GM18520 (cell line): ENCODE results near the gene CIDEA.
"Not testable (repeated sequence)": the region's sequence is repeated elsewhere in the genome, so short reads cannot be mapped to it uniquely, and the experiment has no call there.

Experiments used
- ATAC-seq: cut with Tn5 transposase; IDR thresholded peaks from one replicate; pipeline ENCODE4 v1.9.1; 2021; ENCODE audit not compliant: unreplicated experiment

CIDEA gene

DNA sequence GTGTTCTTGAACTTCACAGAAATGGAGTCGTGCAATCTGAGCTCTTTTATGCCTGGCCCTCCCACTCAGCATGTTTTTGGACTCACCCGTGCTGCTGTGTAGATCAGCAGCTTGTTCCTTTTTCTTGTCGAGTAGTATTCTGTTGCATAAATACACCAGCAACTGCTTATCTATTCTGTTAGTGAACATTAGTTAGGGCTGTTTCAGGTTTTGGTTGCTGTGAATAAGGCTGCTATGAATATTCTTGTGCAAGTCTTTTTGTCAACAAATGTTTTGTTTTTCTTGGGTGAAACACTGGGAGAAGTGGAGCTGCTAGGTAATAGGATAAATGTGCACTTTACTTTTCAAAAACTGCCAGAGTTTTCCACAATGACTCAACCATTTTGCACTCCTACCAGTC lies 15.3 kb upstream of the CIDEA start:
- no peak for ATAC-seq

DNA sequence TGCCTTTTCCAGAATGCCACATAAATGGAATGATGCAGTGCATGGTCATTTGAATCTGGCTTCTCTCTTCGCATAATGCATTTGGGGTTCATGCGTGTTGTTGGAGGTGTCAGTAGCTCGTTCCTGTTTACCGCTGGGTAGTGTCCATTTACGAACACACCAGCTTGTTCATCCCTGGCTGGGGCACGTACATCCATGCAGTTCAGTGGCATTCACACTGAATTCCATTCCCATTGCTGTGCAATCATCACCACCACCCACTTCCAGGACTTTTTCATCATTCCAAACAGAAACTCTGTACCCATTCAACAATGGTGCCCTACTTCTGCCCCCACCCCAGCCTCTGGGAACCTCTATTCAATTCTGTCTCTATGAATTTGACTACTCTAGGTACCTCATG lies 14.7 kb upstream of the CIDEA start:
- no peak for ATAC-seq

DNA sequence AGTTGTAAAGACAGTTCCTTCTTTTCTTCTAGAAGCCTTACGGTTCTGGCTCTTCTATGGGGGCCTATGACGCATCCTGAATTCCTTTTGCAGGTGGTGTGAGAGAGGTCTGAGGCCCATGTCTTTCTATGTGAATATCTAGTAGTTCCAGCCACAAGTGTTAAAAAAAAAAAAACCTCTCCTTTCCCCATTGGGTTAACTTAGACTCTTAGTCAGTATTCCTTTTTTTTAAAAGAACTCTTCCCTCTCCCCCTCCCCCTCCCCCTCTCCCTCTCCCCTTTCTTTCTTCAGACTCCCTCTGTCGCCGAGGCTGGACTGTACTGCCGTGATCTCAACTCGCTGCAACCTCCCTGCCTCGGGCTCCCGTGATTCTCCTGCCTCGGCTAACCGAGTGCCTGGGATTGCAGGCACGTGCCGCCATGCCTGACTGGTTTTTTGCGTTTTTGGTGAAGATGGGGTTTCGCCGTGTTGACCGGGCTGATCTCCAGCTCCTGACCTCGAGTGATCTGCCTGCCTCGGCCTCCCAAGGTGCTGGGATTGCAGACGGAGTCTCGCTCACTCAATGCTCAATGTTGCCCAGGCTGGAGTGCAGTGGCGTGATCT lies 11.4 kb upstream of the CIDEA start:
- no peak for ATAC-seq

DNA sequence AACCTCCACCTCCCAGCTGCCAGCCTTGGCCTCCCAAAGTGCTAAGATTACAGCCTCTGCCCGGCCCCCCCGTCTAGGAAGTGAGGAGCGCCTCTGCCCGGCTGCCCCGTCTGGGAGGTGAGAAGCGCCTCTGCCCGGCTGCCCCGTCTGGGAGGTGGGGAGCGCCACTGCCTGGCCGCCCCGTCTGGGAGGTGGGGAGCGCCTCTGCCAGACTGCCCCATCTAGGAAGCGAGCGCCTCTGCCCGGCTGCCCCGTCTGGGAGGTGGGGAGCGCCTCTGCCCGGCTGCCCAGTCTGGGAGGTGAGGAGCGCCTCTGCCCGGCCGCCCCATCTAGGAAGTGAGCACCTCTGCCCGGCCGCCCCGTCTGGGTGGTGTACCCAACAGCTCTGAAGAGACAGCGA lies 10.9 kb upstream of the CIDEA start:
- ATAC-seq: not testable (repeated sequence)

DNA sequence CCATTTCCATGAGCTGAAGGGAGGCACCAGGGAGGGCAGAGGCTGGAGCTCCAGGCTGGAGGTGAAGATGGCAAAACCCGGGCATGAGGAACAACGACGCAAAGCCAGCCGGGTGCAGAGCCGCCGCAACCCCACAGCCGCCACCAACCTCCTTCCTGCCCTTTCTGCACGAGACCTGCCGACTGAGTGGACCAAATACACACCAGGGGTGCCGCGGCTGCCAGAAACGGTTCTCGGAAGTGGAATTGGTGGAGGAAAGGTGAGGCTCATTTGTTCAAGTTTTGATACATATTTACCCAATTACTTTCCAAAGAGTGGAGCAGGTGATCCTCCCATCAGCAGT lies 8.4 kb upstream of the CIDEA start:
- ATAC-seq: no peak

DNA sequence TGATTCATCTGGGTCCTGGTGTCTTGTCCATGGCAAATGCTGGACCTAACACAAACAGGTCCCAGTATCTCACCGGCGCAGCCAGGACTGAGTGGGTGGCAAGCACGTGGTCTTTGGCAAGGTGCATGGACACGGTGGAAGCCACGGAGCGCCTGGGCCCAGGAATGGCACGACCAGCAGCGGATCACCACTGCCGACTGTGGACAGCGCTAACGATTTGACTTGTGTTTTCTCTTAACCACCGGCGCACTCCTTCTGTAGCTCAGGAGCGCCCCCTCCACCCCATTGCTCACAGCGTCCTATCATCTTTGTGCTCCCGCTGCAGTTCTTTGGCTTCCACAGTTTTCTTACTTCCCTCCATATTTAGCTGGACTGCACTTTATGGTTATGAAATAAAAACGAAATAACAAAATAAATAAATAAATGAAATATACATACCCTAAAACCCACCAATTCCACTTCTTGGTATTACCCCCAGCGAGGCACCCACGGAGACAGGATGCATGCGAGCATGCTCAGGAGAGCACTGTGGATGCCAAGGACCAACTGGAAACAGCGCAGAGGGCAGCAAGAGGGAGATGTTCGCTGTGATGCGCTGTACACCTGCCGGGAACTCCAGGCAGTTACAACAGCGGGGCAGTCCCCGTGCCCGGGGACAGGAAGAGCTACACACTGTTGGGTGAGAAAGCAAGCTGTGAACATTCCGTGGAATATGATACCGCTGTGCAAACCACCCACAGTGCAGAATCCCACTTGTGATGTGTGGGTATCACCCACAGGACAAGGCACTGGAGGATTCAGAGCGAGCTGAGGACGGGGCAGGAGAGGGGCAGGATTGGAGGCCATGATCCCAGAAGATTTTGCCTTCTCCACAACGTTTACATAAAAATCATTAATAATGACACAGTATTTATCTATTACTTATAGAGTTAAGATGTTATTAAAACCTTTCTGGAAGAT lies 7.0 kb upstream of the CIDEA start:
- no peak for ATAC-seq

DNA sequence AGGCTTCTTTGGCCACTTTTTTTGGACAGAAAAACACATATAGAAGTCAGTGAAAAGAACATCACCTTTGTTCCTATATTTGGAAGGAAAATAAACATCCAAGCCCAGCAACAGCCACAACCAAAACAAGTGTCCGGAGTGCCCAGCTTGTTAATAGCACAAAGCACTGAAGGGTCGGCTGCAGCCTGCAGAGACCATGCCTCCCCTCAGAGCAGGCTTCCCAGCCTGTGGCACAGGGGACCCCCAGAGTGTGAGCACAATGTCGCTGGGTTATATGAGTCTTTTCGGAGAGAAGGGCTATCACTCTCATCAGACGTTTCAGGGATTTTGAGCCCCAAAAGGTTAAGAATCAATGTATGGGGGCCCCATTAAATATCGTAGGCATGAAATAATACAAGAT lies 6.2 kb upstream of the CIDEA start:
- ATAC-seq: no peak

DNA sequence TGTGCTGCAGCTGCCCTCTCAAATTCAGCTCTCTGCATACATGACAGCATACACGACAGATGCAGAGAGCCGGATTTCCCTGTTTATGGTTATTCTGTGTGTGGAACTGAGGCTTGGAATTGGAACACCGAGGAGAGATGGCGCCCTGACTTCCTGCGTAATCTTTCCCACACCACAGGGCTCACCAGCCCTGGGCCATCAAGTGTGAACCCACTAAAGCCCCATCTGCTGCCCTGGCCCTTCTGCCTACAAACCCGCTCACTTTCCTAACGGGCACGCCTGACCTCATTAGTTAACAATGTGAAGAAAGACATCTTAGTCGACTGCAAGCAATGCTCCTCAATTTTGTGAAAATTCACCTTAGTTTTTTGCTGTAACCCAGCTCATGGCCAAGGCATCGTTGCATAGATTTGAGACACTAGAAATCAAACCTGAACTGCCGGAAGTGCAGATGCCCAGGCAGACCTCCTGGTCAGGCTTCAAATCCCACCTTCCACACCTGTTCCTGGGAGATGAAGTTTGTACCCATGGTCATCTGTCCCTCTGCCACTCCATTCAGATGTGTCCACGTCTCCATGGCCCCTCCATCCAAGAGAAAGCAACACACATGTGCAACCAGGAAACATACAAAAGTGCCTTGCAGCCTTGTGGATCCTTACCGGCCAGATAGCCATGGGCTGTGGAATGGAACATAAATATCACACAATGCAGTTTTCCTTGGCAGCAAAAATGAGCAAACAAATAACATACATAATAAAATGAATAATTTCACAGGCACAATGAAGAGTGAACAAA lies 5.0 kb upstream of the CIDEA start:
- no peak for ATAC-seq

DNA sequence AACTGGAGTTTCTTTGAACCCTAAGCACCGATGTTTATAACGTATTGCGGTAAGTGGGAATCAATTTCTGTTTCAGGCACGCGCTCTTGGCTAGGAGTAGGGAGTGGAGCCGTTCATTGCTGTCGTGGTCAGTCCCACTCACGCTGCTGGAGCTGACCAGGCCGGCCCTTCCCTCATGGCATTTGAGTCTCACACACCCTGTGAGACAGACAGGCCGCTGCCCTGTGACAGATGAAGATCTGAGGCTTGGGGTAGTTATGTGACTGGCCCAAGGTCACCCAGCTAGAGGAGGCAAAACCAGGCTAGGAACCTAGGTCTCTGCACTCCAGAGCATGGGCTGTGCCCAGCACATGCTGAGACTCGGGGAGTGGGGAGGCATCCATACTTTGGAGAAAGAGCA lies 2.9 kb upstream of the CIDEA start:
- ATAC-seq: no peak

DNA sequence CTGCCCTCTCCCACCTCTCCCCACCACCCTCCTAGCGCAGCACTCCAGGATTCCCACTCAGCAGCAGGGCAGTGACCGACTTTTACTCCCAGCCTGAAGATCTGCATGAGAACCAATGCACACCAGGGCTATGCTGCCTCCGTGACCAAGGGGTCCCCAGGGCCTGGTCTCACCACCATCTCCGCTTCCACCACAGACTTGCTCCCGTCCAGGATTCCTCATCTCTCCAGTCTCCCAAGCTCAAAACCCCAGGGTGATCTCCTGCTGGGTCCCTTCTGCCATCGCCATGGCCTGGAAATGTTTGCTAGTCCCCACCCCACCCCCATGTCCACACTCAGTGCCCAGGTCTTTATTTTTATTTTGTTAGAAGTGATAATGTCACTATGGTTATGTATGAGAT lies 2.1 kb upstream of the CIDEA start:
- no peak for ATAC-seq

DNA sequence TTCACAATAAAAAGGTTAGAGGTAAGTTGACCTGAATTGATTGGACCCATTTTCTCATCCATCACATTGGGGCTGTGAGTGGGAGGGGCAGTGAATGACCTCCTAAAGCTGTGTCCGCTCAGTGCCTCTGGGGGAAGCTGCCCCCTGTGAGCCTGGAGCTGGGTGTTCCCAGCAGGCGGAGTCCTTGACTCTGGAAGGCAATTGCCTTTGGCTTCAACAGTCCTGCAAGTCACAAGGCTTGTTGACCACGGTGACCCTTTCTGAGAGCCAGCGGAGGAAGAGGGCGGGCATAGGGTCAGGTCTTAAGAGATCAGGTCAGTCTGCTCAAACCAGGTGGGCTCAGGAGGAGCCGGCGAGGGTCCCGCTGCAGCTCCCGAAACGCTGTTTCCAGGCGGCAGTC lies 1.1 kb upstream of the CIDEA start:
- no peak for ATAC-seq

DNA sequence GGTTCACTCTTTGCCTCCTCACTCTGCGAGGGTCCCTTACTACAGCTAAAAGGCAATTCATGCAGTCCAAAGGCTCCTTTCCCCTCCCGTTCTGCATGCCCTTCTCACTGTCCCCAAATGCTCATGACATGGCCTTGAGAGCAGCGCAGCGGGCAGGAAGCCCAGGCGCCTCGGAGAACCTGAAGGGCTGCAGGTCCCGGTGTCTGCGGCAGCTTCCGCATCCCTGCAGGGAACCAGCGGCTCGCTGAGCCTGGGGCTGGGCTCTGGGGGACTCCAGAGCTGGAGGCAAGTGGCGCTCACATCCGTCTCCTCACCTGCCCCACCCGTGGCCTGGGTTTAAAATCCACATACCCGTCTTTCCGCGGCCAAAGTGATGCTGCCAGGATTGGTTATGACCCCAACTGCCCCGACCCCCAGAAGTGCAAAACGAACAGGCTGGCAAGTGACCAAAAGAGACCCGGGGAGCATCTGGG lies 462 bp upstream of the CIDEA start:
- no peak for ATAC-seq

DNA sequence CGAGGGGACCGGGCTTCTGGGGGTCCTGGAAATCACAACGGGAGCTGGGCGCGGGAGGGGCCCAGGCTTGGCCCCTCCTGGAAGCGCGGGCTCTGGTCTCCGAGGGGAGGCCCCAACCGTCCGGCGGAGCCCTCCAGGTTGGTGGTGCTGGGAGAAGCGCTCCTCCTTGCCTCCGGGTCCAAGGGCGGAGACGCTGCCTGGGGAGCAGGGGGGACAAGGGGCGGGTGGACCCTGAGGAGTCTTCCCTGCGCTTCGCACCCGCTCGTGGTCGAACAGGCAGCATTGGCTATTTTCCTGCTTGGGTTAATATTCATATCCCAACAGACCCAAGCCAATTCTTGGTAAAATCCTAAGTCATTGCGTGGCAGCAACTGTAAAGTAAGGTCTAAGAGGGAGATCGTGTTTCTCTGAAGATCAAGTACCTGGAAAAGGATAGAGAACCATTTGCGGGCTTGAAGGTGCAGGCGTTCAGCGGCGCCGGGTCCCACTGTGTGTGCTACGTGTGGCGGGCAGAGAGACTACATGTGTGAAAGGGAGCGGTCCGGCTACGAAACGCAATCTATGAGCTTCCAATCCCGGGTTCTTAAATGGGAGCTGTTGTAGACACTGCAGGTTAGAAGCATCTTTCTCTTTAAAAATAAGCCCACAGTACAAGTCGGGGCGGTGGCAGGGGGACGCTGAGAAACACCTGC lies 805 bp downstream of the CIDEA start:
- ATAC-seq: no peak

DNA sequence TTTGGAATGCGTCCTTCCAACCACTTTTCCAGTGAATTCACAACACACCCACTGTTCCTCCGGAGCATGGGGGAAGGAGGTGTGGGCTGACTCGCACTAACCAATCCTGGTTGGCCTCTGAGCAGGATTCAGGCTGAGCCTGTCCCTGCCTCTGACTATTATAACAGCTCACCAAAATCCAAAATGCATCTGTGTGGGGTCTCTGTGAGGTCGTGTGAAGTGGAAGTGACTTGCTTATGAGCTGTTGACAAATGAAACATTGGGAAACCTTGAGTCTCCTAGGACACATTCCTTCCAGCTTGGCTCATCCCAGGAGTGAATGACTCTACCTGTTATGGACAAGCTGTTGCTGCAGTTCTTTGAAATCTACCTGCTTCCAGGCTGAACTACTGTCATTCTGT lies 1.5 kb downstream of the CIDEA start:
- no peak for ATAC-seq

DNA sequence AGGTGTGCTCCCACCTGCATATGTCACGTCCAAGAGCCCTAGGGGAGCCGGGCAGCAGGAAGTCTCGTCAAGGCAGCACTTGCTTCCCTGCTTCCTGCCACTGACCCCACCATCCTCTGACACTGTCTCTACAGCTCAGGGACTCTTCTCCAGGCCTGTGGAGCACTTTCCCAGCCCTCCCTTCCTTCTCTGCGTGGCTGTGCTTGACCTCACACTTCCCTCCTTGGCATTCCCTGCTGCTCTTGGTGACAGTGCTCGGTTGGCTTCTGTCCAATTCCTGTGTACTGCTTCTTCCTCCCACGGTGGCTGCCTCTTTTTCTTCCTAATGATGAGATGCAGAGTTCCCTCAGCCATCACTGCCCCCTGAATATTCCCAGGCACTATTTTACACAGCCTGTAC lies 2.8 kb downstream of the CIDEA start:
- ATAC-seq: no peak

DNA sequence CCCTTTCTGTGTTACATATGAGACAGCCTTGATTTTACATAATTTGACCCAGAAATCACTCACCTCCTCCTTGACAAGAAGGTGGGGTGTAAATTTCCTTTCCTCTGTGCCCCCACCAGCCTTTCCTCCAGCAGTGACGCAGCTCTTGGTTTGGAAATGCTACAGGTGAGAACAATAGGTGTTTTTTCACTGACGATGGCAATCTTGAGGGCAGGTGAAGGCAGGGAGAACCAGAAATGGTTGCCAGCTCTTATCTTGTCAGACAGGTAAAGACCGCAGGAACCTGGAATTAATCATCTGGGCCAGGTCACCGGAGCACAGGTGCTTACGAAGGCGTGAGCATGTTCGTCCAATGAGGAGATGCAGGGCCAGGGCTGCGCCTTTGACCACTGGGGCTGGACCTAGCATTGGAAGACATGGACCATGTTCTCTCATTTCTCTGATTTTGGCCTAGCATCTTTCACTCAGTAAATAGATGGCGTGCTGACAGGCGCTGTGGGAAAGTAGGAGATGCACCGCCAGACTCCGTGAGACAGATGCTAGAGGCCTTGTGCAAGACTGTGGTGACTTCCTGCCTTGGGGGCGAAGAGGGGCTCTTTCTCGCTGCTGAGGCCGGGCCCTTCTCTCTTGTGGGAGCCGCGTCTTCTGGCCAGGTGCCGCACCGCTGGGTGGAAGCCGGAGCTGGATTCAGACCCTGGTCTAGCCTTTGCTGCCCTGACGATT lies 4.0 kb downstream of the CIDEA start:
- ATAC-seq: no peak

DNA sequence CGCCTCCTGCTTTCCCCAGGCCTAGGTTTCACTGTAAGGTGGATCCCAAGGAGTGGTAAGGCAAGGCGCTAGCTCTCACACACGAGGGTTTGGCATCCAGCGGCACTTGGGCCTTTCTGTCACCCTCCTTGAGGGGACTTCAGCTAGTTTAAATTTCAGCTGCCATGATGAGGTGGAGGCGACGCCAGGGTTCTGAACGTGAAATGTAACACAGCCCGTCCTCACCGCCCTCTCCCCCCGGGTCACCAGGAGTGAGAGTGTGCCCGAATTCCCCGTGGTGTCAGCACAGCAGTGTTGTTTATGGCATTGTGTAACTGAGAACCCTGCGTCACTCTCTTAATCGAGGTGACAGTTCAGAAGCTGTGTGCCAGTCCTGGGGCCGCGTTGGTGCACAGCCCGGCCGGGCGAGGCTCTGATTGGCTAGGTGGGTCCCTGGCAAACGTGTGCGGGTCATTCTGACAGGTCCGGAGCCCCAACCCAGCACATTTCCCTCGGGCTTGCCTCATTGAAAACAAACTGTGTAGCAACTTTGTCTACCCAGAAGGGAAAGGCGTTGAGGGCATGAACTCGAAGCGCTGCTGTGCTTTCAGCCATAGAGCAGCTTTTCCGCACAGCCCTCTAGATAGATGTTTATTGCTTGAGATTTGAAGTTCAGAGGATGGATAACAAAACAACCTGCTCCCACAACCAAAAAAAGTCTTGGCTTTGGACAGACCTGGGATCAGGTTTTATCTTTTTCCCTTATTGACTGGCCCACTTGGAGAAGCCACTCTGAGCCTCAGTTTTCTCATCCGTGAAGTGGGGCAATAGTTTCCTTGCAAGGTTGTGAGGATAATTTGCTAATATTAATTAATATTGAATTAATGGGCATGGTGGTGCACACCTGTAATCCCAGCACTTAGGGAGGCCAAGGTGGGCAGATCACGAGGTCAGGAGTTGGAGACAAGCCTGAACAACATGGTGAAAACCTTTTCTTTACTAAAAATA lies 4.9 kb downstream of the CIDEA start:
- no peak for ATAC-seq

DNA sequence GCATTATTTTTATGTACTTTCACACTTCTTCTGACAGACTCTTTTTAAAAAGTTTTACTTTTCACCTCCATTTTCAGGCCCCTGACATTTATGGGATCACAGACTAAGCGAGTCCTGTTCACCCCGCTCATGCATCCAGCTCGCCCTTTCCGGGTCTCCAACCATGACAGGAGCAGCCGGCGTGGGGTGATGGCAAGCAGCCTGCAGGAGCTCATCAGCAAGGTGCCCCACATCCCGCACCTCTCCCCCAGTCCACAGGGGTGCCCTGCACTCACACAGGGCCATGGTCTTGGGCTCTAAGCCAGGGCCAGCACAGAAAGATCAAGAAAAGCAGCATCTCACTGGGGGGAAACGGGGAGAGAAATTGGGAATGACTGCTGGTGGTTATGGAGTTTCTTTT lies 8.6 kb downstream of the CIDEA start:
- ATAC-seq: no peak

DNA sequence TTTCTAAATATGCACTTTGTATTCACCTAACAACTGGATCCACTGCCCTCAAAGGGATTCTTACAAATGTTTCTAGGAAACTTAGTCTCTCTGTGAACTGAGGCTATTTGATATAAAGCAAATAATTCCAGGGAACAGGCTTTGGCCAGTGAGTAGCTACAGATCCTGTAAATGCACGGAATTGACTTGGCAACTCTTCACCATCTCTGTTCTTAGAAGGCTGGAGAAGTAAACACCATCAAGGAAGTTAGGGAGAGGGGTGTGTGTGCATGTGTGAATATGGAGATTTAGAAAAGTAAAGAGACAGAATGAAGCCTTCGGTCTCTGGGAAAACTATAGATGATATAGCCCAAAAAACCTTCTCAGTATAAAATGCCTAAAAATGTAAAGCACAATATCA lies 10.7 kb downstream of the CIDEA start:
- ATAC-seq: no peak
